ENCODE data around the gene ERFE. TPM values are rescaled to one million over a fixed set of nuclear protein-coding genes. Genes with fewer than 3 reads are reported as not detected.
A peak's percentile ranks its signal among the peaks of the same experiment; 100 is the strongest.

The ERFE gene
- total RNA-seq, 4 donors from 2014 or later: 0.39 to 0.66 TPM; not detected in 2

- no peak overlapping the region for H3K4me3 ChIP-seq
- WGBS: 90% methylated on average over 7 of the region's 7 CpGs
Observed at GRCh38 chr2:238167344-238167715, 8.6 kb downstream of the ERFE start.

GRCh38 chr2:238167761-238168160 is 9.0 kb downstream of the ERFE start:
- no peak overlapping the region for H3K4me3 ChIP-seq
- H3K27ac ChIP-seq (replicated peaks in 1 of 4): peak overlapping the region in 3 of 4 donors; percentile 68 to 81 (median 69)
- 56% methylated on average over 3 of the region's 8 CpGs for WGBS
- intact Hi-C loops (cut with DNase I): no loop called here
- no peak for TF ChIP-seq CTCF (IDR thresholded peaks at IDR 0.05)
- no peak for TF ChIP-seq POLR2AphosphoS5 (IDR thresholded peaks at IDR 0.05)
- no peak for TF ChIP-seq POLR2A (IDR thresholded peaks at IDR 0.05; ENCODE audit: low read depth)
- no peak for TF ChIP-seq EP300 (IDR thresholded peaks at IDR 0.05)
- H3K9me3 ChIP-seq: no peaks in the 10 kb centered on the region
- H3K27me3 ChIP-seq: peaks cover 0 to 21% (median 7%) of the 10 kb centered on the region in 4 donors
- no peak for DNase-seq (ENCODE audit: extremely low spot score)
- peaks cover 19 to 45% (median 39%) of the 10 kb centered on the region in 4 donors for H3K4me1 ChIP-seq
- H3K36me3 ChIP-seq: peaks cover 14 to 55% (median 51%) of the 10 kb centered on the region in 4 donors

More at GRCh38 chr2:238167344-238167715, 8.6 kb downstream of the ERFE start:
- Histone ChIP-seq H3K27ac (replicated peaks in 1 of 4) (no peak overlapping the region), H3K27me3 (peaks cover 0 to 25% (median 8%) of the 10 kb centered on the region in 4 donors), H3K4me1 (peaks cover 19 to 45% (median 39%) of the 10 kb centered on the region in 4 donors), H3K36me3 (peaks cover 9 to 51% (median 46%) of the 10 kb centered on the region in 4 donors), H3K9me3 (no peaks in the 10 kb centered on the region)
- TF ChIP-seq EP300 (IDR thresholded peaks at IDR 0.05) (no peak), POLR2AphosphoS5 (IDR thresholded peaks at IDR 0.05) (no peak), POLR2A (IDR thresholded peaks at IDR 0.05; ENCODE audit: low read depth) (no peak), CTCF (IDR thresholded peaks at IDR 0.05) (no peak)
- intact Hi-C loops (cut with DNase I): no loop called here
- DNase-seq (ENCODE audit: extremely low spot score): no peak

- Histone ChIP-seq H3K27ac (replicated peaks in 1 of 4) (peak overlapping the region; percentile 68 to 81 (median 69)), H3K9me3 (no peaks in the 10 kb centered on the region), H3K27me3 (peaks cover 0 to 14% (median 3%) of the 10 kb centered on the region in 4 donors), H3K4me1 (peaks cover 19 to 42% (median 35%) of the 10 kb centered on the region in 4 donors), H3K36me3 (peaks cover 16 to 62% (median 57%) of the 10 kb centered on the region in 4 donors), H3K4me3 (no peak overlapping the region)
- no peak for TF ChIP-seq POLR2AphosphoS5 (IDR thresholded peaks at IDR 0.05)
- 84% methylated on average over 9 of the region's 13 CpGs for WGBS
- intact Hi-C loops (cut with DNase I): no loop called here
- no peak for DNase-seq (ENCODE audit: extremely low spot score)
Observed at GRCh38 chr2:238168196-238169047, 9.7 kb downstream of the ERFE start.

GRCh38 chr2:238169048-238169707 is 10.4 kb downstream of the ERFE start:
- WGBS: 45% methylated on average over 5 of the region's 6 CpGs
- Histone ChIP-seq H3K4me1 (peaks cover 19 to 34% (median 27%) of the 10 kb centered on the region in 4 donors), H3K36me3 (peaks cover 16 to 69% (median 64%) of the 10 kb centered on the region in 4 donors), H3K4me3 (no peak overlapping the region), H3K27me3 (peaks cover 0 to 7% (median under 1%) of the 10 kb centered on the region in 4 donors), H3K27ac (replicated peaks in 1 of 4) (peak overlapping the region; percentile 68 to 81 (median 69)), H3K9me3 (no peaks in the 10 kb centered on the region)
- no peak for DNase-seq (ENCODE audit: extremely low spot score)
- TF ChIP-seq EP300 (IDR thresholded peaks at IDR 0.05) (no peak), POLR2A (IDR thresholded peaks at IDR 0.05; ENCODE audit: low read depth) (no peak), CTCF (IDR thresholded peaks at IDR 0.05) (no peak), POLR2AphosphoS5 (IDR thresholded peaks at IDR 0.05) (peak in 1 of 2 donors; percentile 35)
- intact Hi-C loops (cut with DNase I): no loop called here

Data from esophagus muscularis mucosa (tissue), 4 donors.